Smooth muscle cell (in vitro differentiated cells): Measurements from ENCODE around the gene AMDHD2. TPM values are rescaled to one million over a fixed set of nuclear protein-coding genes. Genes with fewer than 3 reads are reported as not detected.

Experiments used
- DNase-seq: peaks from one replicate; lab custom pipeline; 2025; ENCODE audit not compliant: unreplicated experiment; lab: John Stamatoyannopoulos, UW
- H2AFZ ChIP-seq: fragments of 200-600 bp; sonication (generic); 2 replicates; pipeline ENCODE4 v1.6.0; 2016; ENCODE audit warnings: antibody characterized with exemption, low read depth, mild to moderate bottlenecking
- H3F3A ChIP-seq: fragments of 200-600 bp; sonication (generic); 2 replicates; pipeline ENCODE4 v1.6.0; 2017; ENCODE audit warnings: antibody characterized with exemption, low read depth
- H3K27ac ChIP-seq: fragments of 200-600 bp; sonication (generic); 2 replicates; pipeline ENCODE4 v1.5.1; 2016; ENCODE audit warnings: low read depth, mild to moderate bottlenecking
- H3K27me3 ChIP-seq: fragments of 200-600 bp; sonication (generic); 2 replicates; pipeline ENCODE4 v1.6.1; 2016; ENCODE audit warnings: low read depth, mild to moderate bottlenecking
- H3K36me3 ChIP-seq: fragments of 200-600 bp; sonication (generic); 2 replicates; pipeline ENCODE4 v1.5.1; 2016; ENCODE audit warnings: low read depth
- H3K4me1 ChIP-seq: fragments of 200-600 bp; sonication (generic); 2 replicates; pipeline ENCODE4 v1.5.1; 2016; ENCODE audit warnings: low read depth
- H3K4me2 ChIP-seq: fragments of 200-600 bp; sonication (generic); 2 replicates; pipeline ENCODE4 v1.6.0; 2016; ENCODE audit warnings: mild to moderate bottlenecking
- H3K4me3 ChIP-seq: fragments of 200-600 bp; sonication (generic); 2 replicates; pipeline ENCODE4 v1.5.1; 2016; ENCODE audit warnings: mild to moderate bottlenecking
- H3K79me2 ChIP-seq: fragments of 200-600 bp; sonication (generic); 2 replicates; pipeline ENCODE4 v1.6.0; 2016; ENCODE audit warnings: low read depth, mild to moderate bottlenecking
- H3K9ac ChIP-seq: fragments of 200-600 bp; sonication (generic); 2 replicates; pipeline ENCODE4 v1.6.0; 2016; ENCODE audit warnings: low read depth
- H3K9me3 ChIP-seq: fragments of 200-600 bp; sonication (generic); replicated peaks from 2 replicates; pipeline ENCODE4 v1.5.1; 2016; ENCODE audit warnings: low read depth
- H4K20me1 ChIP-seq: fragments of 200-600 bp; sonication (generic); 2 replicates; pipeline ENCODE4 v1.6.0; 2016; ENCODE audit warnings: low read depth
- WGBS: methylation state at CpG from one replicate; pipeline ENCODE4 v1.1.7; 2016; ENCODE audit warnings: low lambda C conversion rate; 5-methylcytosine and 5-hydroxymethylcytosine counted together
- polyA plus RNA-seq: library from polyadenylated mRNA; unstranded; fragments of >200 nt; fragmentation: Nextera tagmentation; extraction: Ambion mirVana; gene quantifications from 2 replicates; pipeline ENCODE4 v1.2.1, GENCODE V29; 2016
- total RNA-seq: library from RNA; depleted of rRNA; stranded (reverse); fragments of >200 nt; gene quantifications from 2 replicates; pipeline ENCODE4 v1.2.3, GENCODE V29; 2014
- TF ChIP-seq, protein P1 (sequence below): fragments of 200-600 bp; sonication (generic); IDR thresholded peaks from 2 replicates; pipeline ENCODE4 v1.5.1; 2017; ENCODE audit warnings: borderline replicate concordance, mild to moderate bottlenecking, antibody characterized with exemption; ENCODE audit not compliant: insufficient read depth, poor library complexity, severe bottlenecking

The AMDHD2 gene
- total and polyA plus RNA-seq, 2 experiments from 2014 or later = 12.0 to 14.2 TPM

- TF ChIP-seq, protein P1, sequence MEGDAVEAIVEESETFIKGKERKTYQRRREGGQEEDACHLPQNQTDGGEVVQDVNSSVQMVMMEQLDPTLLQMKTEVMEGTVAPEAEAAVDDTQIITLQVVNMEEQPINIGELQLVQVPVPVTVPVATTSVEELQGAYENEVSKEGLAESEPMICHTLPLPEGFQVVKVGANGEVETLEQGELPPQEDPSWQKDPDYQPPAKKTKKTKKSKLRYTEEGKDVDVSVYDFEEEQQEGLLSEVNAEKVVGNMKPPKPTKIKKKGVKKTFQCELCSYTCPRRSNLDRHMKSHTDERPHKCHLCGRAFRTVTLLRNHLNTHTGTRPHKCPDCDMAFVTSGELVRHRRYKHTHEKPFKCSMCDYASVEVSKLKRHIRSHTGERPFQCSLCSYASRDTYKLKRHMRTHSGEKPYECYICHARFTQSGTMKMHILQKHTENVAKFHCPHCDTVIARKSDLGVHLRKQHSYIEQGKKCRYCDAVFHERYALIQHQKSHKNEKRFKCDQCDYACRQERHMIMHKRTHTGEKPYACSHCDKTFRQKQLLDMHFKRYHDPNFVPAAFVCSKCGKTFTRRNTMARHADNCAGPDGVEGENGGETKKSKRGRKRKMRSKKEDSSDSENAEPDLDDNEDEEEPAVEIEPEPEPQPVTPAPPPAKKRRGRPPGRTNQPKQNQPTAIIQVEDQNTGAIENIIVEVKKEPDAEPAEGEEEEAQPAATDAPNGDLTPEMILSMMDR = no peak
- H4K20me1 ChIP-seq = no peaks in the 10 kb centered on the region
- no peaks in the 10 kb centered on the region for H3K27me3 ChIP-seq
- peaks cover 7% of the 10 kb centered on the region for H3F3A ChIP-seq
- H3K9ac ChIP-seq = no peak overlapping the region
- DNase-seq = no peak
- 93% methylated on average over 15 of the region's 15 CpGs for WGBS
- no peak overlapping the region for H2AFZ ChIP-seq
- H3K4me1 ChIP-seq = peaks cover 6% of the 10 kb centered on the region
- H3K79me2 ChIP-seq = no peaks in the 10 kb centered on the region
- H3K27ac ChIP-seq = no peak overlapping the region
- no peaks in the 10 kb centered on the region for H3K9me3 ChIP-seq
- no peak overlapping the region for H3K4me2 ChIP-seq
- H3K36me3 ChIP-seq = no peaks in the 10 kb centered on the region
- H3K4me3 ChIP-seq = no peak overlapping the region
These were observed 9.9 kb downstream of the AMDHD2 start for GRCh38 chr16:2529961-2530628.

DNA sequence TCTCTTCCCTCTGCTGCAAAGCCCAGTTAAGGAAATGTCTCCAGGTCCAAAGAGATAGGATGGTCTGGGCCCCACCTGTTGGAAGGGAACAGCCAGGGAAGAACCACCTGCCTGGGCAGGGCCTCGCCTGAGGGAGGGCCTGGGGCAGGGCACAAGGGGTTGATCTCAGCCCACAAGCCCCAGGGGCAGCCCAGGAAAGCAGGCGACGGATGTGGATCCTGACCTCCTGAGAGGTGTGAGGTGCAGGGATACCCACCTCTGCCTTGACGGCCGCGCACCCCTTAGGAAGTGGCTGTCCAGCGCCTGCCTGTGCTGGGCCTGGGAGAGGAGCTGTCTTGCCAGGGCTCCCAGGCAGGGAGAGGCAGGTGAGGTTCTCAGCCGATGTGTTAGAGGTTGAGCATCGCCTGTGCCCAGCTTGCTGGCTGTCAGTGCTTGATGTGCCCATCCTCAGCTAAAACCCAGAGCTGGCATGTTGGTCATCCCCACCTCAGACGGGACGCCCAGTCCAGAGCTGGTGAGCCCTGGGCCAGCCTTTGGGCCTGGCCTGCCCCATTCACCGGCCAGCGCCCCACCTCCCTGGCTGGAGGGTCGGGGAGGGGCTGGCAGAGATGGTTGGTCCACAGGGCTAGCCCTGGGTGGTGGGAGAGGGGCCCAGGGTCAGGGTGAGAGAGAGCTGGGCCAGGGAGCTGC, 10.6 kb downstream of the AMDHD2 start:
- no peaks in the 10 kb centered on the region for H3K27me3 ChIP-seq
- 92% methylated on average over 14 of the region's 14 CpGs for WGBS
- H3K36me3 ChIP-seq = no peaks in the 10 kb centered on the region
- peaks cover 6% of the 10 kb centered on the region for H3K4me1 ChIP-seq
- H2AFZ ChIP-seq = no peak overlapping the region
- TF ChIP-seq, protein P1 = no peak
- H4K20me1 ChIP-seq = no peaks in the 10 kb centered on the region
- no peak for DNase-seq
- H3K27ac ChIP-seq = peak overlapping the region; percentile 65
- no peaks in the 10 kb centered on the region for H3K79me2 ChIP-seq
- peaks cover 9% of the 10 kb centered on the region for H3F3A ChIP-seq
- H3K9me3 ChIP-seq = no peaks in the 10 kb centered on the region
- peak overlapping the region; percentile 94 for H3K4me2 ChIP-seq
- H3K9ac ChIP-seq = peak overlapping the region; percentile 74
- H3K4me3 ChIP-seq = no peak overlapping the region

DNA sequence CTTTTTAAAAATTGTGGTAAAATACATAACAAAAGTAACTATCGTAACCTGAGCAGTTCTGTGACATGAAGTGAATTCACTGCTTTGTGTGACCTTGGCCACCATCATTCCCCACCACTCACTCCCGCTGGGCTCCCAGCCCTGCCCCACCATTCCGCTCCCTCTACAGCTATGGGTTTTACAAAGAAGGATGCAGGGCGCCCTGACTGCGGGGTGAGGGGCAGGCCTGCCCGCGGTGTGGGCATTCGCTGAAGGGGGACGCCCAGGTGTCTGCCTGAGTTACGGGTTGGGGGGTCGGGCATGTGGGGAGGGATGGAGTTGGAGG, 11.2 kb downstream of the AMDHD2 start, which contains the start of gene CEMP1:
Gene CEMP1, minus strand, starts transcription at position 38 of the 325 bp plus-strand sequence. CDS start 335 bp downstream, outside the sequence.
- Histone ChIP-seq H2AFZ (no peak within 1 kb of the TSS), H3K36me3 (no peaks in the 10 kb centered on the region), H3K9ac (peak within 1 kb of the TSS; percentile 74), H3K27me3 (no peaks in the 10 kb centered on the region), H3K4me1 (peaks cover 6% of the 10 kb centered on the region), H3K4me3 (peak within 1 kb of the TSS; percentile 65), H3F3A (peaks cover 14% of the 10 kb centered on the region), H3K4me2 (peak within 1 kb of the TSS; percentile 94), H3K9me3 (no peaks in the 10 kb centered on the region), H4K20me1 (no peaks in the 10 kb centered on the region), H3K79me2 (no peaks in the 10 kb centered on the region), H3K27ac (peak within 1 kb of the TSS; percentile 65)
- TF ChIP-seq, protein P1 = no peak
- DNase-seq = no peak
- WGBS = 19% methylated on average over 10 of the region's 11 CpGs
